C1 segment of cervical spinal cord (tissue), 14 donors: Measurements from ENCODE around the gene PTPRD.

Experiments
- DNase-seq, 14 donors: peaks; one replicate each; lab custom pipeline; 2025; lab: John Stamatoyannopoulos, UW

Gene PTPRD

GRCh38 chr9:8456344-8456743, 2156.5 kb downstream of the PTPRD start:
- no peak for DNase-seq

- DNase-seq = peak in 1 of 14 donors; percentile 31
These were observed 2161.8 kb downstream of the PTPRD start for GRCh38 chr9:8450810-8451545.

DNA sequence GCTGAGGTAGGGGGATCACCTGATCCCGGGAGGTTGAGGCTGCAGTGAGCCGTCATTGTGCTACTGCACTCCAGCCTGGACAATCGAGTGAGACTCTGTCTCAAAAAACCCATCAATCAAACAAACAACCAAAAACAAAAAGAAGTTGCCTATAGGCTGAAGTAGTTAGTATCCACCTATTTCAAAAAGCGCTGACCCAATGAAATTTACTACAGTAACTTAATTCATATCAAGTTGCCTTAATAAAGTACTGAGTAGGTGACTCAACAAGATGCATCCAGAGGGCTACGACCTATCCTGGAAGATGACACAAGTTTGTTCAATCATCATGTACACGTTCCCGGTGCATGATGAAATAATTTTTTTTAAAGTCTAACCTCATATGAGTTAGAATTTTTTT, 2164.6 kb downstream of the PTPRD start:
- no peak for DNase-seq

GRCh38 chr9:8447601-8448000, 2165.2 kb downstream of the PTPRD start:
- no peak for DNase-seq

DNA sequence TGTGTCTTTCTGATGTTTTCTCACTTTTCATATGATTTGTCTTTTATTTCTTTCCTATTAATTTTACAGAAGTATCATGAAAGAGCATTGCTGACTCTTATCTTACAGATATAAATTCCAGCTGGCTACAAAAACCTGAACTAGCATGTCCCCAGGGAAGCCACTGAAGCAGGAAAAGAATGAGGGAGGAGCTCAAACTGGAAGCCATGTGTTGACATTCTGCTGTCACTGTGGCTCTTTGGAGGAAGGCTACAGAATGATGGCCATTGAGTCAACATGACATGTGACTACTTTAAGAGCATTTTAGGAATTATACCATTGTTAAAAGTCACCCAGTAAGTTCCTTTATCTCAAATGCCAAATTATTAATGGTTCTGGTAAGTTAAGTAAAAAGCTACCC, 2174.9 kb downstream of the PTPRD start:
- no peak for DNase-seq

DNA sequence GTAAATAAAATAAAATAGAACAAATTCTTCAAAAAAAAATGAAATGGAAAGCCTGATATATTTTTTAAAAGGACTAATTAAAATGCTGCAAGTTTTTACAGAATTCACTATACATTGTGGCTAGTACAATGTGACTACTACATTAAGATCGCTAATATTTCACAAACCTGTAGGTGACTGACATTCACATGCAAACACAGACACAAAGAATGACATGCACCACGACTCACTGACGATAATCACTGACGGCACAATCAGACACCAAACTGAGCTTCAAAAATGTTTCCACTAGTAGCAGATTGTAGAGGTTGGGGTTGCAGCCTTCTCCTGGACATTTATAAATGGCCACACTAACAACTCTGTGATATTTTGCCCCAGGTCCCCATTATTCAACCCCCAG, 2175.5 kb downstream of the PTPRD start:
- DNase-seq = no peak

DNA sequence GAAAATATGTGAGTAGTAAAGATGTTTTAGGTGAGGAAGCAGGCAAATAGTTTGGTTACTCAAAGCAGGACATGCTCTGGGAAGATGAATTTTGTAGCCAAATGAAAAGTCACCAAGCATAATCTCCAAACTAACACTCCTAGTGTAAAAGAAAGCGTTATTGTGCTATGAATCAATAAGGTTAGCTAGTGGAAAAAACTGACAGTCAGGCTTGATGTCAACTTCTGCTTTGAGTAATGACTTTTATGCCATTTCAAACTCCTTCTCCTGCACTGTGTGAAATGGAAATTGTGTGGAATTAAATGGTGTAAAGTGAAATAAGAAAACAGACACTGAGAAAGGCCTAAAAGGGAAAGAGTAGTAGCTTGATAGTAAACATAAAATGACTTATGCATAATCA, 2176.0 kb downstream of the PTPRD start:
- no peak for DNase-seq

GRCh38 chr9:8434621-8435020, 2178.2 kb downstream of the PTPRD start:
- DNase-seq = no peak

GRCh38 chr9:8432224-8432623, 2180.6 kb downstream of the PTPRD start:
- DNase-seq = no peak

GRCh38 chr9:8431505-8431904, 2181.3 kb downstream of the PTPRD start:
- peak in 1 of 14 donors; percentile 12 for DNase-seq

- no peak for DNase-seq
These were observed 2181.9 kb downstream of the PTPRD start for GRCh38 chr9:8430945-8431344.

DNA sequence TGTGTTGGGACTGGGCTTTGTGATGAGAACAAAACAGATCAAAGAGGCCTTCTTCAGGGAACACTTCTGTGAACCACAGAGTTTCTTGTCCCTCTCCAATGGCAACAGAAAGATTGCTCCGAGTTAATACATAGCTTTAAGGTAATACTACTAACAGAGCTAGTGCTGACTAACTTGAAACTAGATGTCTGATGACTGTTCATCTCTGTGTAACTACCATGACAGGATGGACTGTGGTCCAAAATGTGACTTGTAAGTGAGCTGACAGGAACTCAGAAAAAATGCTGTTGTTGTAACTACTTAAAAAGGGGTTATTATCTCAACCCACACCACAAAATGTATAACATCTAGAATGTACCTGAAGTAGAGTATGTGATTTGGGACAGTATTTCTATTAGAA, 2183.0 kb downstream of the PTPRD start:
- no peak for DNase-seq

DNA sequence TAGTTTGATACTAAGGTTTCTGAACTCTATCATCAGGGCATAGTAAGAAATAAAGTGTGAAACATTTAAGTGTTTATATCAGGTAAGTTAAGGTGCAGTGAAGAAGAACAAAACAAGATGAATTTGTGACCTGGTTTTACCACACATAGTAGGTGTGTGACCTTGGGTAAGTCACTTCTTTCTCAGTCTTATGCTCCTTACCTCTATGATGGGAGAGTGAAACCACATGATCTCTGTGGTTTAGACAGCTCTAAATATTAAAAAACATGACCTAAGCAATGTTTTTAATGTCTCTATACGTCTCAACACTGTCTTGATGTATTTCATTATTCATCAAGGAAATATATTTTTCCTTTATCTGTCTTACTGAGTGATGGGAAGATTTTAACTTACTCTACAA, 2183.6 kb downstream of the PTPRD start:
- DNase-seq = no peak

- no peak for DNase-seq
These were observed 2184.4 kb downstream of the PTPRD start for GRCh38 chr9:8428389-8428788.

DNA sequence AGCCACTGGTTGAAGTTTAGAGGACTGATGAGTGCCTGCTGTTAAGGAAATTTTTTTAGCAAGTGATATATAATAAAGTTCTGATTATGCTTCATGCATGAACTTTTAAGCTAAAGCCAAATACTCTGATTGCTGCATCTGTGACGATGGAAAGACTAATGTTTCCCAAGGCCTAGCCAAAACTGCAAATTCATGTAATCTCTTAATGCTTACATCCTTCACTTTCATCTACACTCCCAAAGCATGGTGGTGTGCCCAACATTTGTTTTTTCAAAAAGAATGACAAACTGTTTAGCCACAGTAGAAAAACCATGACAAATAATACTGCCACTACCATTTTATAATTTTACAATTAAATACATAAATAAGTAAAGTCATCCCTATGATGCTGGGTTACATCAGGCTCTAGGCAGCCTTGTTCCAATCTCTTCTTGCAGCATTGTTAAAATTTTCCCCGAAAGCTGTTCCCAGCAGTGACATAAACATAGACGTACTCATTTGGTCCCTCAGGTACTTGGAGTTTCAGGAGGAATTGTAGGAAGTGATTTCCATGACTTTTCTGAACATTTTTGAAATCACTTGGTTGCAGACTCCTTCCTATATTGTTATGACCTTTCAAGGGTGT, 2187.9 kb downstream of the PTPRD start:
- no peak for DNase-seq

DNA sequence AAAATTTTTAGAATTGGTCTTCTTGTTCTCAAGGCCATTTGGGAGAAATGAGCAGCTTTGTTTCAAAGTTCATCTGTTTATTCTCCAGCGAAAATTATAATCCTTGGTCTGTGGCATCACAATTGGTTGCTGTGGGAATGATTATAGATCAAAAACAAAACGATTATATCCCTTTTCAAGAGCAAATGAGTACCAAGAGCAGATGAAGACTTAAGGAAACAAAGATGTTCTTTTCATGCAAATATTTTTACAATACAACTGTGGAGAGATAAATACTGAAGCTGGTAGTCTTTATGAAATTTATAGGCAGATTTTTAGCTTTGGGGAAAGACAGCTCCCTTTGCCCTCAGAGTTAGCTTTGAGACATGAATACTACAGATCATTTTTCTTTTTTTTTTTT, 2192.4 kb downstream of the PTPRD start:
- no peak for DNase-seq

GRCh38 chr9:8419596-8420275, 2193.1 kb downstream of the PTPRD start:
- DNase-seq = no peak

DNA sequence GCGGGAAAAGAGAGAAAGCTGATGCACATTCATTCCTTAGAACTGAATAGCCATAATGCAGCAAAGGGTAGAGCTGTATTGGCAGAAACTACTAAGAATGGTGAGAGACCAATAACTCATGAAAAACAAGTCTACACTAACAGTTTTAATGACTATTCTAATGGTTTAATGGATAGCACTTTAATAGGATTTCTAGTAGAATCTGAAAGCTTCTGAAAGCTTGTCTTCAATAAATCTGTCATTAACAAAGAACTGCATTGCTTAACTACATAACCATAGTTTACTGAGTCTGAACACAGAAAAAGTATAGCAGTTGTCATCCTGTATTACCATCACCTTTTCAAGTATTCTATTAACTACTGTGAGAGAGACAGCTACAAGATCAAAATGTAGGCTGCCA, 2195.5 kb downstream of the PTPRD start:
- DNase-seq = no peak

- DNase-seq = no peak
These were observed 2200.5 kb downstream of the PTPRD start for GRCh38 chr9:8412327-8412726.

DNA sequence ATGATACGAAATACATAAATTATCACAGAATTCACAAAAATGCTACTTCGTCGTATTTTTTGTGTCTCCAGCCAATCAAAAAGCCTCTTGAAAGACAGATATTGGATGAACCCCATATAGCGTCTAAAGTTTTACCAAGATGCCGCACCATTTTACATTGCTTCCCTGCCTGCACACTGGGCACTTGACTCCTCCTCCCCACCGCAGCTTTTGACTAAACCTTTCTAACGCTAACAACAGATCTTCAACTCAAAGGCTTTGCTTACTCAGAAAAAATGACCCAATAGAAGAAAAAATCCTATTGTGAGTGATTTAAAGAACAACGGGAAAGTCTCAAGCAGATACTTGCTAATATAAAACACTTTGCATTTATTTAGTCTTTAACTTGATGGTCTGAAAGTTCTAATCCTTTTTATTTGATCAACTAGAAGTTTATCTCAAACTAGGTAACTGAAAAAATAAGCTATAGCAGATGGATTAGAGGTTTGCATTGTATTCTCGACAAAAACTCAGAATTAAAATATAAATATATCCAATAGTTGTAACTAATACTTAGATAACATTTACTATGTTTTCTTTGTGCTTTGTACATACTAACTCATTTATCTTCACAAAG, 2204.1 kb downstream of the PTPRD start:
- no peak for DNase-seq

GRCh38 chr9:8401961-8402705, 2210.7 kb downstream of the PTPRD start:
- DNase-seq = no peak

- DNase-seq = no peak
These were observed 2212.4 kb downstream of the PTPRD start for GRCh38 chr9:8400378-8400777.
